HG03469 (cell line): Measurements from ENCODE around the gene DHRS12.

ENCODE experiments used
- ATAC-seq: cut with Tn5 transposase; IDR thresholded peaks from one replicate; pipeline ENCODE4 v1.9.1; 2021; ENCODE audit warnings: mild to moderate bottlenecking, moderate library complexity, moderate number of reproducible peaks; ENCODE audit not compliant: unreplicated experiment

The DHRS12 gene

GRCh38 chr13:51784097-51784496 lies 19.9 kb downstream of the DHRS12 start:
- no peak for ATAC-seq

- ATAC-seq: no peak
Measured at GRCh38 chr13:51783428-51784094, 20.4 kb downstream of the DHRS12 start.

GRCh38 chr13:51782026-51782710 lies 21.8 kb downstream of the DHRS12 start:
- ATAC-seq: no peak

GRCh38 chr13:51781246-51782022 lies 22.5 kb downstream of the DHRS12 start:
- no peak for ATAC-seq

GRCh38 chr13:51780099-51780498 lies 23.9 kb downstream of the DHRS12 start:
- no peak for ATAC-seq

- no peak for ATAC-seq
Measured at GRCh38 chr13:51778392-51778791, 25.6 kb downstream of the DHRS12 start.

GRCh38 chr13:51777921-51778320 lies 26.0 kb downstream of the DHRS12 start:
- no peak for ATAC-seq

GRCh38 chr13:51776179-51776578 lies 27.8 kb downstream of the DHRS12 start:
- ATAC-seq: no peak

DNA sequence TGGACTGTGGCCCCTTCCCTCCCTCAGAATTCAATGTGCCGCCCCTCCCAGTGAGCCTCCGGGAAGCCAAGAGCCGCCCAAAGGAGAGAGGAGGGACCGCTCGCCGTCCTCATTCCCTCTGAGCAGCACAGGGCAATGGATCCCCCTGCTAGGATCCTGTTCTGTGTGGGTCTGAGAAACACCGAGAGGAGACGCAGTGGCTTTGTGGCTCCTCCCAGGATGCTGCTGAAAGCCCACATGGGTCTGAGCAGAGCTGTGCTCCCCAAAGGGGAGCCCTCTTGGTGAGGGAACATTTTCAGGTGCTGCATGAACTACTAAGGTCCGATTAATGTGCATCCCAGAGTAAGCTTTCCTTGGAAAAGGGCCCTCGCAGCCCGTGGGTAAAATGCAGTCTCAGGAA lies 30.4 kb downstream of the DHRS12 start:
- no peak for ATAC-seq

DNA sequence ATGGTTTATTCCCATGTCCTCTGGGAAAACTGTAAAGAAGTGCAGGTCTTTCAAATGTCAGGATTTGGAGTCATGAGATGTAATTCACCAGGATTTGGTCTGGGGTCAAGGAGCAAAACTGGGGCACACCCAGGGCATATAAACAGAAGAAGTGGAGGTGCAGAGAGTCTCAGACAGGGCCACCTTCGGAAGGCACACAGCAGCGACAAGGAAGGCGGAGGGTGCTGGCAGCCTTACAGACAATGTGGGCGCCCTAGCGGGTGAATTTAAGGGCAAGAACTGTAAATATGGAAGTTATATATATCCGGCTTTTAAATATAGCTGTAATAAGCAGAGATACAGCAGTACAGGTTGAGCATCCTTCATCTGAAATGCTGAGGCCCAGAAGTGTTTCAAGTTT lies 31.2 kb downstream of the DHRS12 start:
- ATAC-seq: no peak

DNA sequence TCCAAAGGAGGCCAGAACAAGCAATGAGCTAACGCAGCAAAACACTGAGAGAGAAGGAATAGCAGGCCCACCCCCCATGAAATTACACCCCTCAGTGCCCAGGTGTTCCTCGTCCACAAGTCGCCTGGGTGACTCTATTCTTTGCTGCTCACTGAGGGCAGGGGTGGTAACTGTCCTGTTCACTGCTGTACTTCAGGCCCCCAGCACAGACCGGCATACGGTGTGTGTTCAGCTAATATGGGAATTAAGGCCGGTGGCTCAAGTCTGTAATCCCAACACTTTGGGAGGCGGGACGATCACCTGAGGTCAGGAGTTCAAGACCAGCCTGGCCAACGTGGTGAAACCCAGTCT lies 31.9 kb downstream of the DHRS12 start:
- ATAC-seq: no peak

- no peak for ATAC-seq
Measured at GRCh38 chr13:51771418-51772104, 32.4 kb downstream of the DHRS12 start.

DNA sequence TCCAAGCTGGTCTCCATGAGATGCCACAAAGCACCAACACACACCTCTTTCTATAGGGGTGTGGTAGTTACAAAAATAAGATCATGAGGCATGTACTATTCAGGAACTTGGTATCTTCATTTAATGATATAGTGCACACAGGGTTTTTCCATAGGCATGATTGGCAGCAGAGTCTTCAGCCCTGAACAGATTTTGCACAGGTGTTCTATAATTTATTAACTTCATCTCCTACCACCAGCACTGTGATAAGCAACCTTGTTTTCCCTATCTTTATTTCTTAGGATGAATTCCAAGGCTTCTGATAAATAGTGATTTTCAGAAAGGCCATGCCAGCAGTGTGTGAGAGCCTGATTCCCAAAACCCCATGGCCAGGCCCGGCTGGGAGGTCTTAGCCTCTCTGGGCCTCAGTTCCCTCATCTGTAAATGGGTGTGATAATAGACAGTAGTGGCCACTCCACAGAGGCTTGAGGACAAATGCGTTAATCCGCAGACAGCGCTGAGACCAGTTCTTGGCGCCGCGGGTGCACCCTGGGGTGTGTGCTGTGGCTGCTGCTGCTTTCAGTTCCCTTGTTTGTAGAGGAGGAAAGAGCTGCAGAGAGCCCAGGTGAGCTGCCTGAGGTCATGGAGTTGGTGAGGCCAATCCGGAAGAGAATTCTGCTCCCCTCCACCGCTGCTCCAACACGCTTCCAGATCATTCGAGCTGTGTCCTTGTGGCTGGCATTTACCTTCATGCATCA lies 33.1 kb downstream of the DHRS12 start:
- ATAC-seq: no peak

- ATAC-seq: no peak
Measured at GRCh38 chr13:51770160-51770559, 33.8 kb downstream of the DHRS12 start.

- no peak for ATAC-seq
Measured at GRCh38 chr13:51769455-51770127, 34.4 kb downstream of the DHRS12 start.

DNA sequence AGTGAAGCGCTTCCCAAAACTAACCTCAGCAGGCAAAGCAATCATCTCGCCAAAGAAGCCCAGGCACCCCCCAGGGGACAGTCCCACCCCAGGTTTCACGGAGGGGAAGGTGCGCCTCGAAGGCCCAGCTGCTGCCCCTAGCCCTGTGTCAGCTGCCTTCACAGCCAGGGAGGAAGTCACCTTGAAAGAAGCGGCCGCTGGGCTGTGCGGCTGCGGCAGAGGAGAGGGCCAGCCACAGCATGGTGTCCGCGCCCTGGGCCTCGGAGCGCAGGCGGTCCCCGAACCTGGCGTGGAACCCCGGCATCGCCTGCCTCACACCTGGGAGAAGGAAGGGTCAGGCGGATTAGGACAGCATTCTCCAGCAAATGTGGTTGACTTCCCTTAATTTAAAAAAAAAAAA lies 35.0 kb downstream of the DHRS12 start:
- ATAC-seq: no peak

DNA sequence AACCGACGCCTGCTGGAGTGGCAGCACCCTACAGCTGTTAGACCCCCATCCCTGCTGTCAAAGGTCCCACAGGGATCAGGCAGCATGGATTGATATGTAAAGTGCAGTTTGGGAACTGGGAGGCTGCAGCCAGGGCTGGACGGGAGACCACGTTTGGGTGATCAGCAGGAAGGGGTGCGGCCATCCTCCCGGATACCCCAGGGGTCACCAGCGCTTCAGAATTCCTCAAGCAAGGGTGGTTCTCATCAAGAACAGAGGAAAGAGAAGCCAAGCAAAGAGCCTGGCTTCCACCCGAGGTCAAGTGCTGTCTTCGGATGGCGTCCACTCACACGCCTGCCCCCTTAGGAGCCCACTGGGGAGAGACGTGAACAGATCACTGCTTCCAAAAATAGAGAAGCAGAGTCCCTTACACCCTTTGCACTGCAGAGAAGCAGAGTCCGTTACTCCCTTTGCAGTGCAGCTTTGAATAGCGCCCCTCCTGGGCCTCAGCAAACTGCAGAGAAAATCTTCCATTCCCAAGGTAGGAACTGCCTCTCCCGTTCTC lies 35.5 kb downstream of the DHRS12 start:
- ATAC-seq: no peak

GRCh38 chr13:51767100-51767499 lies 36.9 kb downstream of the DHRS12 start:
- no peak for ATAC-seq

DNA sequence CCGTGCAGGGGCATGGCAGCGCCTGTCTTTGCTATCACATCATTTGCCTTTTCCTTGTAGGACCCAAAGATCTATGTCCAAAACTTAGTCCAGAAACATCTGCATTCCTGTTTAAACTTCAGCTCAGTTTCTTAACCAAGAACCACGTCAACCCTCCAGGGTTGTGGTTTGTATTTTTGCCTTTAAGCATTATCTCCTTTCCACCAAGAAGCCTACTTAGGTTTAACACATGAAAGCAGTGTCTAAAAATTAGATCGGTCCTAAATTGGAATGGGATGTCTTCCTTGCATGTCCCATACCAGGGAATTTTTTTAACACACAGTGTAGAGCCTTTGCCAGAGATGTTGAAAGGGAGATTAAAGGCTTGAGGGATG lies 38.8 kb downstream of the DHRS12 start:
- ATAC-seq: no peak
